Panc1 (cell line): ENCODE measurements around the gene CYB5D1. TPM values are rescaled to one million over a fixed set of nuclear protein-coding genes. Genes with fewer than 3 reads are reported as not detected.

Experiments used
- ATAC-seq: fragments of 200-7000 bp; cut with Tn5 transposase; 2 replicates; pipeline ENCODE4 v1.9.1; 2020; ENCODE audit warnings: mild to moderate bottlenecking, moderate library complexity
- BruUV-seq: library from RNA; stranded (reverse); fragments of 400-500 nt; replicated peaks from 2 replicates; lab custom pipeline; 2021; lab: Mats Ljungman, UMichigan
- CTCF ChIA-PET: fragments of 300-600 bp; sonication (Branson Sonifier 250); formaldehyde crosslinking; loops from one replicate; lab custom pipeline; 2022; ENCODE audit warnings: antibody characterized with exemption; lab: Charles Lee
- POLR2A ChIA-PET: fragments of 300-600 bp; sonication (Branson Sonifier 250); formaldehyde crosslinking; loops from one replicate; lab custom pipeline; 2022; ENCODE audit warnings: antibody characterized with exemption; lab: Charles Lee
- DNase-seq: peaks from one replicate; pipeline ENCODE4 v3.0.0-alpha.2; 2010; ENCODE audit warnings: low read depth, low spot score
- H3K27ac ChIP-seq: 2 replicates; pipeline ENCODE4 v1.5.1; 2011; ENCODE audit warnings: mild to moderate bottlenecking, low read length, inconsistent platforms
- H3K27me3 ChIP-seq: fragments of 200-500 bp; sonication (Bioruptor generic); 2 replicates; pipeline ENCODE4 v1.6.0; 2014; ENCODE audit warnings: low read length, inconsistent platforms; ENCODE audit not compliant: control insufficient read depth, insufficient read depth
- H3K36me3 ChIP-seq: fragments of 200-500 bp; sonication (Bioruptor generic); 2 replicates; pipeline ENCODE4 v1.5.1; 2014; ENCODE audit warnings: inconsistent platforms, mild to moderate bottlenecking, low read length, moderate library complexity; ENCODE audit not compliant: control insufficient read depth, insufficient read depth
- H3K4me1 ChIP-seq: 2 replicates; pipeline ENCODE4 v1.5.1; 2011; ENCODE audit warnings: inconsistent platforms, mild to moderate bottlenecking, low read length, moderate library complexity; ENCODE audit not compliant: control insufficient read depth, insufficient read depth
- H3K4me3 ChIP-seq, 2 experiments: 2 replicates each; pipeline ENCODE4 v1.5.1; 2011 to 2012; ENCODE audit warnings: low read depth in 2 of 2, low read length in 2 of 2, mild to moderate bottlenecking in 2 of 2, inconsistent platforms in 1 of 2, moderate library complexity in 1 of 2
- H3K9me3 ChIP-seq: fragments of 200-500 bp; sonication (Bioruptor generic); 2 replicates; pipeline ENCODE4 v1.5.1; 2014; ENCODE audit warnings: low read depth, mild to moderate bottlenecking, inconsistent platforms, low read length, moderate library complexity; ENCODE audit not compliant: control insufficient read depth, insufficient read depth
- CTCF ChIP-seq: fragments of 450-650 bp; IDR thresholded peaks from 2 replicates; pipeline ENCODE4 v1.5.1; 2017; ENCODE audit warnings: mild to moderate bottlenecking
- POLR2AphosphoS5 ChIP-seq: IDR thresholded peaks from 2 replicates; pipeline ENCODE4 v1.6.1; 2012; ENCODE audit warnings: mild to moderate bottlenecking, low read depth, low read length, moderate library complexity
- REST ChIP-seq, 2 experiments: IDR thresholded peaks; 2 replicates each; pipeline ENCODE4 v1.6.1; 2011 to 2012; ENCODE audit warnings: low read depth in 2 of 2, control low read depth in 1 of 2, low read length in 1 of 2, mild to moderate bottlenecking in 1 of 2, moderate library complexity in 1 of 2; ENCODE audit not compliant: insufficient read depth in 1 of 2
- SIN3A ChIP-seq: IDR thresholded peaks from 2 replicates; pipeline ENCODE4 v1.6.1; 2012; ENCODE audit warnings: low read depth, mild to moderate bottlenecking, low read length, moderate library complexity, borderline replicate concordance; ENCODE audit not compliant: insufficient read depth
- TCF7L2 ChIP-seq: IDR thresholded peaks from 2 replicates; pipeline ENCODE4 v1.6.1; 2011; ENCODE audit warnings: mild to moderate bottlenecking, low read depth, low read length, inconsistent platforms
- in situ Hi-C: cut with HindIII; loops from 2 replicates; pipeline ENCODE4 v1.10.0; 2016; ENCODE audit warnings: low sequenced_read_pairs, low pct_unique_long_range_greater_than_20kb
- intact Hi-C: fragments of 100-400 bp; cut with micrococcal nuclease; formaldehyde crosslinking; loops from one replicate; pipeline ENCODE4 v1.10.0; 2022; ENCODE audit not compliant: unreplicated experiment
- total RNA-seq: library from RNA; stranded (reverse); gene quantifications from one replicate; pipeline ENCODE4 v1.2.1, GENCODE V29; 2021; ENCODE audit not compliant: unreplicated experiment

CYB5D1 gene
- total RNA-seq, 1 experiment from 2014 or later: 8.6 TPM

GRCh38 chr17:7851438-7852261 is 6.2 kb upstream of the CYB5D1 start:
- peak overlapping the region in 1 of 2 experiments; percentile 8; a peak in 1 of 4 replicates for H3K4me3 ChIP-seq
- no peak for DNase-seq
- intact Hi-C loops: loop anchor here (10.0 kb wide), 1 partner anchor 107 kb away; no protein-coding TSS in a partner anchor
- H3K9me3 ChIP-seq: no peaks in the 10 kb centered on the region
- ATAC-seq: peak; percentile 91
- in situ Hi-C loops: no loop called here
- peaks cover 2% of the 10 kb centered on the region; the same call in 1 of the 2 replicates for H3K36me3 ChIP-seq
- no peaks in the 10 kb centered on the region for H3K27me3 ChIP-seq
- ChIA-PET POLR2A (no interaction called here), CTCF (interaction anchor here (0.9 kb wide), 1 partner anchor 20 kb away, joined by 3 read pairs; no protein-coding TSS in a partner anchor)
- no TSS peak for BruUV-seq
- peaks cover 10% of the 10 kb centered on the region for H3K4me1 ChIP-seq
- TF ChIP-seq POLR2AphosphoS5 (no peak; the same call in 1 of the 2 replicates), REST (IDR thresholded peaks at IDR 0.05; ENCODE audit: insufficient read depth in 1 of 2, low read depth in 2 of 2, low read length in 1 of 2) (no peak), CTCF (peak; percentile 98), SIN3A (peak; percentile 65; the same call in 1 of the 2 replicates), TCF7L2 (no peak)
- H3K27ac ChIP-seq: no peak overlapping the region

GRCh38 chr17:7852262-7852670 is 5.5 kb upstream of the CYB5D1 start:
- peaks cover 10% of the 10 kb centered on the region for H3K4me1 ChIP-seq
- ATAC-seq (no peak), DNase-seq (no peak)
- no TSS peak for BruUV-seq
- intact Hi-C loops (loop anchor here (10.0 kb wide), 1 partner anchor 107 kb away; no protein-coding TSS in a partner anchor), in situ Hi-C loops (no loop called here)
- no peaks in the 10 kb centered on the region for H3K27me3 ChIP-seq
- H3K36me3 ChIP-seq: peaks cover 2% of the 10 kb centered on the region; the same call in 1 of the 2 replicates
- no peak for TF ChIP-seq REST (IDR thresholded peaks at IDR 0.05; ENCODE audit: insufficient read depth in 1 of 2, low read depth in 2 of 2, low read length in 1 of 2)
- no peak for TF ChIP-seq SIN3A
- no peak for TF ChIP-seq POLR2AphosphoS5
- TF ChIP-seq TCF7L2: no peak
- TF ChIP-seq CTCF: no peak
- no peaks in the 10 kb centered on the region for H3K9me3 ChIP-seq
- no peak overlapping the region for H3K27ac ChIP-seq
- ChIA-PET CTCF (no interaction called here), POLR2A (no interaction called here)
- no peak overlapping the region for H3K4me3 ChIP-seq
